B cell (primary cell): ENCODE data around the gene WWC2. TPM values are rescaled to one million over a fixed set of nuclear protein-coding genes. Genes with fewer than 3 reads are reported as not detected.

Experiments
- ATAC-seq: fragments of 200-7000 bp; cut with Tn5 transposase; one replicate; pipeline ENCODE4 v1.10.0; 2021; ENCODE audit warnings: low read depth, mild to moderate bottlenecking, moderate number of reproducible peaks, moderate library complexity
- CTCF ChIA-PET: fragments of 350-600 bp; sonication (Branson Sonifier 250); formaldehyde crosslinking; loops from one replicate; lab custom pipeline; 2021; ENCODE audit warnings: antibody characterized with exemption, inconsistent platforms; lab: Charles Lee
- POLR2A ChIA-PET: fragments of 350-600 bp; sonication (Branson Sonifier 250); formaldehyde crosslinking; loops from one replicate; lab custom pipeline; 2021; ENCODE audit warnings: antibody characterized with exemption; lab: Charles Lee
- DNase-seq: peaks from one replicate; pipeline ENCODE4 v3.0.0; 2013
- H2AFZ ChIP-seq: 2 replicates; pipeline ENCODE4 v1.6.1; 2012; ENCODE audit warnings: mild to moderate bottlenecking, low read depth, low read length; ENCODE audit not compliant: insufficient read depth, poor library complexity, severe bottlenecking
- H3K27ac ChIP-seq, 2 donors: 1 replicate in 1 of 2; 2 replicates in 1 of 2; pipeline ENCODE4 v1.5.1; 2012 to 2013; ENCODE audit warnings: low read length in 2 of 2, mild to moderate bottlenecking in 2 of 2, moderate library complexity in 1 of 2
- H3K27me3 ChIP-seq, 4 experiments: fragments of 200-600 bp in 1 of 4; sonication (generic) in 1 of 4; replicated peaks in 1 of 4; 1 replicate in 2 of 4; 2 replicates in 2 of 4; pipeline versions ENCODE4 v1.6.1 to v1.7.0; 2013 to 2016; ENCODE audit warnings: low read length in 3 of 4, mild to moderate bottlenecking in 2 of 4, mixed read lengths in 1 of 4, moderate library complexity in 1 of 4; ENCODE audit not compliant: insufficient read depth in 4 of 4, control insufficient read depth in 3 of 4; ENCODE audit errors: control extremely low read depth in 1 of 4
- H3K36me3 ChIP-seq, 2 experiments: replicated peaks in 1 of 2; 1 replicate in 1 of 2; 2 replicates in 1 of 2; pipeline versions ENCODE4 v1.6.1 to v1.7.1; 2013; ENCODE audit warnings: low read length in 1 of 2; ENCODE audit not compliant: insufficient read depth in 2 of 2, control insufficient read depth in 1 of 2; ENCODE audit errors: control extremely low read depth in 1 of 2, extremely low read depth in 1 of 2
- H3K4me1 ChIP-seq, 2 donors: fragments of 200-600 bp in 1 of 2; sonication (generic) in 1 of 2; 1 replicate in 1 of 2; 2 replicates in 1 of 2; pipeline versions ENCODE4 v1.5.1 to v1.6.1; 2013 to 2017; ENCODE audit warnings: low read length in 2 of 2; ENCODE audit not compliant: control insufficient read depth in 2 of 2, insufficient read depth in 2 of 2
- H3K4me2 ChIP-seq: replicated peaks from 2 replicates; pipeline ENCODE3; 2012; ENCODE audit warnings: mild to moderate bottlenecking, low read depth, low read length; ENCODE audit not compliant: poor library complexity, severe bottlenecking
- H3K4me3 ChIP-seq, 5 experiments: fragments of 200-600 bp in 1 of 5; sonication (generic) in 1 of 5; 1 replicate in 3 of 5; 2 replicates in 2 of 5; pipeline versions ENCODE4 v1.5.1 to v1.7.0; 2011 to 2016; ENCODE audit warnings: low read length in 4 of 5, mild to moderate bottlenecking in 4 of 5, low read depth in 2 of 5, control low read depth in 1 of 5, moderate library complexity in 1 of 5; ENCODE audit not compliant: insufficient read depth in 1 of 5; ENCODE audit errors: control extremely low read depth in 1 of 5, extremely low read depth in 1 of 5
- H3K79me2 ChIP-seq: fragments of 200-600 bp; sonication (generic); one replicate; pipeline ENCODE4 v1.6.0; 2016; ENCODE audit warnings: low read length; ENCODE audit not compliant: control insufficient read depth, insufficient read depth
- H3K9ac ChIP-seq: fragments of 200-600 bp; sonication (generic); 2 replicates; pipeline ENCODE4 v1.6.1; 2017; ENCODE audit warnings: mild to moderate bottlenecking, low read length, moderate library complexity
- H3K9me3 ChIP-seq, 3 donors: one replicate each; pipeline versions ENCODE4 v1.6.1 to v1.7.1; 2013; ENCODE audit warnings: low read length in 2 of 3; ENCODE audit not compliant: control insufficient read depth in 2 of 3, insufficient read depth in 1 of 3; ENCODE audit errors: control extremely low read depth in 1 of 3
- H4K20me1 ChIP-seq: 2 replicates; pipeline ENCODE4 v1.6.0; 2012; ENCODE audit warnings: mild to moderate bottlenecking, low read length; ENCODE audit not compliant: insufficient read depth, control insufficient read depth, poor library complexity, severe bottlenecking
- H3K27ac Mint-ChIP-seq: one replicate; pipeline ENCODE4 v1.8.0; 2021; ENCODE audit warnings: mixed read lengths
- H3K27me3 Mint-ChIP-seq: one replicate; pipeline ENCODE4 v1.8.0; 2021; ENCODE audit warnings: mixed read lengths
- H3K4me1 Mint-ChIP-seq: one replicate; pipeline ENCODE4 v1.8.0; 2021; ENCODE audit warnings: mixed read lengths
- H3K4me3 Mint-ChIP-seq: one replicate; pipeline ENCODE4 v1.8.0; 2021; ENCODE audit warnings: mixed read lengths
- H3K9me3 Mint-ChIP-seq: one replicate; pipeline ENCODE4 v1.8.0; 2022; ENCODE audit warnings: mixed read lengths; ENCODE audit not compliant: insufficient read depth
- EZH2 ChIP-seq: IDR thresholded peaks from 2 replicates; pipeline ENCODE4 v1.6.1; 2012; ENCODE audit warnings: borderline replicate concordance, low read depth, mild to moderate bottlenecking, moderate library complexity, low read length; ENCODE audit not compliant: insufficient read depth, poor library complexity, severe bottlenecking
- WGBS: methylation state at CpG from one replicate; pipeline ENCODE4 v1.1.5; 2013; ENCODE audit warnings: missing lambda C conversion rate; ENCODE audit not compliant: insufficient coverage; 5-methylcytosine and 5-hydroxymethylcytosine counted together
- intact Hi-C: fragments of 100-400 bp; cut with micrococcal nuclease; formaldehyde crosslinking; loops from one replicate; pipeline ENCODE4 v1.10.0; 2022
- polyA plus RNA-seq: library from polyadenylated mRNA; depleted of rRNA; stranded (reverse); fragments of >200 nt; gene quantifications from 2 replicates; pipeline ENCODE4 v1.2.3, GENCODE V29; 2012
- total RNA-seq, 2 donors: library from RNA; stranded (reverse); fragments of 120-200 nt in 1 of 2; gene quantifications; 1 replicate in 1 of 2; 2 replicates in 1 of 2; pipeline versions ENCODE4 v1.2.3 to v1.2.4, GENCODE V29; 2013 to 2022
- TF ChIP-seq, protein P1 (sequence below): fragments of 200-600 bp; IDR thresholded peaks from one replicate; pipeline ENCODE4 v1.8.0; 2022; ENCODE audit warnings: antibody characterized with exemption, mild to moderate bottlenecking

The WWC2 gene
- total and polyA plus RNA-seq, 2 donors (not counting 1 experiment from before 2014, with no cell fraction given): 0.07 to 0.32 TPM

DNA sequence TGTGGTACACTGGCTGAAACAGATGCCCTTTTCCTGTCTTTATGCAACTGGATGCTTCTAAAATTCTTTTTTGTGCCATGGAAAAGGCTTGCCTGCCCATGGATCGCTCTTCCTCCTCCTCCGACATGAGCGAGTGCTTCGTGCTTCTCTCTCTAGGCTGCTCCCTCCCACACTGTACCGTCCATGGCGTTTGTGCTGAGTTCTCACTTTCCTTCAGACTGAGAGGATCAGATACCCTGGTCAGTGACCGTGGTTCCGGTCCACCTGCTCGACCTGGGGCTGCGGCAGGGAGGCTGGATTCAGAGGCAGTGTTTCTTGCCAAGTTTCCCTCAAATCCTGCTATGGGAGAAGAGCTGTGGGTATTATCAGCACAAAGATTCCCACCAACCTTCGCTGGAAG is 233.4 kb downstream of the WWC2 start:
- H3K9me3 Mint-ChIP-seq: no peaks in the 10 kb centered on the region
- Histone ChIP-seq H3K27me3 (peaks cover 0 to 4% (median 0%) of the 10 kb centered on the region in 4 experiments), H3K4me3 (no peak overlapping the region), H3K9me3 (peaks cover 0 to 3% (median 0%) of the 10 kb centered on the region in 3 donors), H4K20me1 (no peaks in the 10 kb centered on the region), H2AFZ (no peak overlapping the region), H3K4me1 (no peaks in the 10 kb centered on the region), H3K9ac (no peak overlapping the region), H3K27ac (no peak overlapping the region), H3K4me2 (no peak overlapping the region), H3K79me2 (no peaks in the 10 kb centered on the region), H3K36me3 (no peaks in the 10 kb centered on the region)
- DNase-seq (no peak), ATAC-seq (no peak)
- CTCF ChIA-PET: no interaction called here
- POLR2A ChIA-PET: no interaction called here
- 85% methylated on average over 8 of the region's 11 CpGs for WGBS
- peaks cover 5% of the 10 kb centered on the region for H3K27me3 Mint-ChIP-seq
- no peak overlapping the region for H3K27ac Mint-ChIP-seq
- no peaks in the 10 kb centered on the region for H3K4me1 Mint-ChIP-seq
- TF ChIP-seq, protein P1, sequence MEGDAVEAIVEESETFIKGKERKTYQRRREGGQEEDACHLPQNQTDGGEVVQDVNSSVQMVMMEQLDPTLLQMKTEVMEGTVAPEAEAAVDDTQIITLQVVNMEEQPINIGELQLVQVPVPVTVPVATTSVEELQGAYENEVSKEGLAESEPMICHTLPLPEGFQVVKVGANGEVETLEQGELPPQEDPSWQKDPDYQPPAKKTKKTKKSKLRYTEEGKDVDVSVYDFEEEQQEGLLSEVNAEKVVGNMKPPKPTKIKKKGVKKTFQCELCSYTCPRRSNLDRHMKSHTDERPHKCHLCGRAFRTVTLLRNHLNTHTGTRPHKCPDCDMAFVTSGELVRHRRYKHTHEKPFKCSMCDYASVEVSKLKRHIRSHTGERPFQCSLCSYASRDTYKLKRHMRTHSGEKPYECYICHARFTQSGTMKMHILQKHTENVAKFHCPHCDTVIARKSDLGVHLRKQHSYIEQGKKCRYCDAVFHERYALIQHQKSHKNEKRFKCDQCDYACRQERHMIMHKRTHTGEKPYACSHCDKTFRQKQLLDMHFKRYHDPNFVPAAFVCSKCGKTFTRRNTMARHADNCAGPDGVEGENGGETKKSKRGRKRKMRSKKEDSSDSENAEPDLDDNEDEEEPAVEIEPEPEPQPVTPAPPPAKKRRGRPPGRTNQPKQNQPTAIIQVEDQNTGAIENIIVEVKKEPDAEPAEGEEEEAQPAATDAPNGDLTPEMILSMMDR: no peak
- no peak for TF ChIP-seq EZH2
- H3K4me3 Mint-ChIP-seq: no peak overlapping the region
- intact Hi-C loops: no loop called here

DNA sequence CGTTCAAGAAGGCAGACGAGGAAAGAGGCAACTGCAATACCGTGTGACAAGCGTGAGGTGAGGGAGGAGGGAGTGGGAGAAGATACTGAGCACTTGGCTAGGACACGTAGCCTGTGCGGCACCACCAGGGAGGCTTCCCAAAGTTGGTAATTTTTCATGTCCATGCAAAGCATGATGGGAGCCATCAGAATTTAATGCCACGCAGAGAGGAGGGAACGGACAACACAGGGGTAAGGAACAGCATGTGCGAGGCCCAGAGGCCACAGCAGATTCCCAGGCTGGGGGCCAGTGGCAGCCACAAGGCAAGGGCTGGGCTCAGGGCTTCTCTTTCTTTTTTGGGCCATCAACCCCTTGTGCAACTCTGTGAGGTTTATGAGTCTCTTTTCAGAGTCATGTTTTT is 234.1 kb downstream of the WWC2 start:
- Mint-ChIP-seq H3K4me3 (no peak overlapping the region), H3K9me3 (no peaks in the 10 kb centered on the region), H3K27me3 (peaks cover 5% of the 10 kb centered on the region), H3K4me1 (no peaks in the 10 kb centered on the region), H3K27ac (no peak overlapping the region)
- CTCF ChIA-PET: no interaction called here
- H3K79me2 ChIP-seq: no peaks in the 10 kb centered on the region
- no peak overlapping the region for H3K9ac ChIP-seq
- no peak overlapping the region for H3K4me2 ChIP-seq
- DNase-seq (no peak), ATAC-seq (no peak)
- no peaks in the 10 kb centered on the region for H3K4me1 ChIP-seq
- intact Hi-C loops: no loop called here
- H3K9me3 ChIP-seq: peaks cover 0 to 3% (median 0%) of the 10 kb centered on the region in 3 donors
- H3K27ac ChIP-seq: no peak overlapping the region
- no peaks in the 10 kb centered on the region for H3K36me3 ChIP-seq
- TF ChIP-seq, protein P1: no peak
- TF ChIP-seq EZH2: no peak
- POLR2A ChIA-PET: no interaction called here
- no peaks in the 10 kb centered on the region for H4K20me1 ChIP-seq
- H3K27me3 ChIP-seq: peaks cover 0 to 4% (median 0%) of the 10 kb centered on the region in 4 experiments
- H3K4me3 ChIP-seq: no peak overlapping the region
- no peak overlapping the region for H2AFZ ChIP-seq
- WGBS: 92% methylated on average over 9 of the region's 9 CpGs
